Stomach (tissue), 4 donors: Measurements from ENCODE around the gene GPC5.
A peak's percentile ranks its signal among the peaks of the same experiment; 100 is the strongest.

Source experiments
- CTCF ChIP-seq, 7 experiments: fragments of 450-650 bp in 4 of 7; fragments of 200-600 bp in 3 of 7; sonication (generic) in 3 of 7; IDR thresholded peaks; one replicate each; pipeline ENCODE4 v1.5.1; 2016 to 2019; ENCODE audit warnings: antibody characterized with exemption in 7 of 7, control low read depth in 2 of 7, mild to moderate bottlenecking in 1 of 7
- POLR2A ChIP-seq, 4 donors: fragments of 450-650 bp; IDR thresholded peaks; one replicate each; pipeline ENCODE4 v1.6.1; 2016; ENCODE audit warnings: antibody characterized with exemption in 4 of 4, control low read depth in 2 of 4, mild to moderate bottlenecking in 1 of 4, moderate library complexity in 1 of 4

DNA sequence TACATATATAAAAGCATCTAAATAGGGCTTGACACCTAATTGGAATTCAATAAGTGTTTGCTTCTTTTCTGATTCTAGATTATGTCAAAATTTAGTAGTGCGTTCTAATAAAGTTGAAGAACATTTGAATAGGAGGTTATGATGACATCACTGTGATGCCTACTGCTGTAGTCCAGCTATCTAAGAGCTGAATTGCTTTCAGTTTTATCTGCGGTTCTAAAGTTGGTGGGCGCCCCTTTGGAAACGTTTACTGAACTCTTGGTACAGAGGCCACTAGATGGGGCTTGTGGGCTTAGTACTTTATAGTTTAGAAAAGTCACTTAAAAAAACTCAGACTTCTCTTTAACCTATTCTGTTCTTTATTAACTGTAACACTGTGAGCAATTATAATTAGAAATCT is 776.9 kb downstream of the GPC5 start:
- TF ChIP-seq CTCF (IDR thresholded peaks at IDR 0.05) (peak in 1 of 7 experiments; percentile 7), POLR2A (IDR thresholded peaks at IDR 0.05) (no peak)
